ENCODE measurements around the gene QRSL1.

Gene QRSL1

GRCh38 chr6:106620931-106621672 lies 8.3 kb upstream of the QRSL1 start:
- Histone ChIP-seq H3K27ac (ENCODE audit: low read depth, low read length) (no peak overlapping the region), H3K9me3 (ENCODE audit: insufficient read depth, low read length) (no peaks in the 10 kb centered on the region), H3K9ac (ENCODE audit: low read length) (no peak overlapping the region), H3K4me3 (ENCODE audit: insufficient read depth, low read length, poor library complexity, severe bottlenecking) (no peak overlapping the region), H3K9me2 (replicated peaks; ENCODE audit: insufficient read depth, low read length) (no peaks in the 10 kb centered on the region), H2AFZ (ENCODE audit: low read depth, low read length, severe bottlenecking) (no peak overlapping the region), H3K79me2 (ENCODE audit: insufficient read depth, low read length) (peaks cover 7% of the 10 kb centered on the region; the same call in 1 of the 2 replicates), H4K20me1 (ENCODE audit: low read depth, low read length) (no peaks in the 10 kb centered on the region), H3F3A (ENCODE audit: insufficient read depth) (peaks cover 9% of the 10 kb centered on the region; the same call in 1 of the 2 replicates), H3K4me2 (ENCODE audit: low read depth, low read length, poor library complexity, severe bottlenecking) (no peak overlapping the region), H3K36me3 (ENCODE audit: low read length) (peaks cover 31% of the 10 kb centered on the region), H3K27me3 (ENCODE audit: low read length) (no peaks in the 10 kb centered on the region)
- TF ChIP-seq CTCF (IDR thresholded peaks at IDR 0.05; ENCODE audit: insufficient read depth, low read length, poor library complexity, severe bottlenecking) (no peak), EZH2phosphoT487 (conservative IDR thresholded peaks at IDR 0.05; ENCODE audit: low read length) (no peak)

- H3K27me3 ChIP-seq (ENCODE audit: low read length), result no peaks in the 10 kb centered on the region
- no peak overlapping the region for H3K27ac ChIP-seq (ENCODE audit: low read depth, low read length)
- H3K4me3 ChIP-seq (ENCODE audit: insufficient read depth, low read length, poor library complexity, severe bottlenecking), result no peak overlapping the region
- H3K79me2 ChIP-seq (ENCODE audit: insufficient read depth, low read length), result peaks cover 20% of the 10 kb centered on the region; the same call in 1 of the 2 replicates
- no peak overlapping the region for H2AFZ ChIP-seq (ENCODE audit: low read depth, low read length, severe bottlenecking)
- peaks cover 15% of the 10 kb centered on the region; the same call in 1 of the 2 replicates for H3F3A ChIP-seq (ENCODE audit: insufficient read depth)
- no peaks in the 10 kb centered on the region for H4K20me1 ChIP-seq (ENCODE audit: low read depth, low read length)
- H3K36me3 ChIP-seq (ENCODE audit: low read length), result peaks cover 25% of the 10 kb centered on the region
- H3K9me2 ChIP-seq (replicated peaks; ENCODE audit: insufficient read depth, low read length), result no peaks in the 10 kb centered on the region
- H3K9me3 ChIP-seq (ENCODE audit: insufficient read depth, low read length), result no peaks in the 10 kb centered on the region
- H3K9ac ChIP-seq (ENCODE audit: low read length), result no peak overlapping the region
- TF ChIP-seq CTCF (IDR thresholded peaks at IDR 0.05; ENCODE audit: insufficient read depth, low read length, poor library complexity, severe bottlenecking) (no peak), EZH2phosphoT487 (conservative IDR thresholded peaks at IDR 0.05; ENCODE audit: low read length) (no peak)
- no peak overlapping the region for H3K4me2 ChIP-seq (ENCODE audit: low read depth, low read length, poor library complexity, severe bottlenecking)
Observed at GRCh38 chr6:106622412-106622811, 7.0 kb upstream of the QRSL1 start.

GRCh38 chr6:106623039-106623438 lies 6.3 kb upstream of the QRSL1 start:
- Histone ChIP-seq H3K79me2 (ENCODE audit: insufficient read depth, low read length) (peaks cover 25% of the 10 kb centered on the region; the same call in 1 of the 2 replicates), H3K4me2 (ENCODE audit: low read depth, low read length, poor library complexity, severe bottlenecking) (no peak overlapping the region), H3K9ac (ENCODE audit: low read length) (no peak overlapping the region), H3K27me3 (ENCODE audit: low read length) (no peaks in the 10 kb centered on the region), H3K27ac (ENCODE audit: low read depth, low read length) (no peak overlapping the region), H3K9me3 (ENCODE audit: insufficient read depth, low read length) (no peaks in the 10 kb centered on the region), H3K9me2 (replicated peaks; ENCODE audit: insufficient read depth, low read length) (no peaks in the 10 kb centered on the region), H3K36me3 (ENCODE audit: low read length) (peaks cover 22% of the 10 kb centered on the region), H4K20me1 (ENCODE audit: low read depth, low read length) (no peaks in the 10 kb centered on the region), H3K4me3 (ENCODE audit: insufficient read depth, low read length, poor library complexity, severe bottlenecking) (no peak overlapping the region), H3F3A (ENCODE audit: insufficient read depth) (peaks cover 17% of the 10 kb centered on the region; the same call in 1 of the 2 replicates), H2AFZ (ENCODE audit: low read depth, low read length, severe bottlenecking) (no peak overlapping the region)
- TF ChIP-seq CTCF (IDR thresholded peaks at IDR 0.05; ENCODE audit: insufficient read depth, low read length, poor library complexity, severe bottlenecking), result no peak
- TF ChIP-seq EZH2phosphoT487 (conservative IDR thresholded peaks at IDR 0.05; ENCODE audit: low read length), result no peak

All from SU-DHL-6 (cell line).